PC-9 (cell line): Measurements from ENCODE around the gene GMNC.

ENCODE experiments used
- CTCF ChIP-seq: fragments of 200-600 bp; sonication (generic); conservative IDR thresholded peaks from 2 replicates; pipeline ENCODE4 v1.6.1; 2017; ENCODE audit warnings: mixed run types, antibody characterized with exemption, mild to moderate bottlenecking, moderate library complexity
- EZH2 ChIP-seq: fragments of 200-600 bp; sonication (generic); IDR thresholded peaks from 2 replicates; pipeline ENCODE4 v1.8.0; 2017; ENCODE audit warnings: antibody characterized with exemption, low read depth

GRCh38 chr3:190883973-190884832 is 21.7 kb upstream of the GMNC start:
- TF ChIP-seq CTCF (peak; percentile 97), EZH2 (no peak)
